Stromal cell of bone marrow (primary cell): Measurements from ENCODE around the gene CALHM4.
A peak's percentile ranks its signal among the peaks of the same experiment; 100 is the strongest.

ENCODE experiments used
- DNase-seq: peaks from one replicate; pipeline ENCODE4 v3.0.0-alpha.2; 2012; ENCODE audit warnings: low read depth

The CALHM4 gene

GRCh38 chr6:116542426-116542825, 11.1 kb upstream of the CALHM4 start:
- no peak for DNase-seq

- DNase-seq, result no peak
Measured at GRCh38 chr6:116543149-116543548, 10.4 kb upstream of the CALHM4 start.

- no peak for DNase-seq
Measured at GRCh38 chr6:116545651-116546050, 7.9 kb upstream of the CALHM4 start, which contains the start of gene TRAPPC3L. TRAPPC3L (minus strand) TSS chr6:116545684; CDS start chr6:116545514, 170 bp downstream.

- DNase-seq, result no peak
Measured at GRCh38 chr6:116547358-116547757, 6.2 kb upstream of the CALHM4 start.

- DNase-seq, result no peak
Measured at GRCh38 chr6:116550796-116551195, 2.8 kb upstream of the CALHM4 start.

- no peak for DNase-seq
Measured at GRCh38 chr6:116556065-116556464, 2.5 kb downstream of the CALHM4 start.

- DNase-seq, result no peak
Measured at GRCh38 chr6:116556814-116557415, 3.4 kb downstream of the CALHM4 start.

- peak; percentile 88 for DNase-seq
Measured at GRCh38 chr6:116557893-116558292, 4.3 kb downstream of the CALHM4 start.

- no peak for DNase-seq
Measured at GRCh38 chr6:116560130-116560529, 6.6 kb downstream of the CALHM4 start.

GRCh38 chr6:116561377-116562018, 7.9 kb downstream of the CALHM4 start:
- peak; percentile 57 for DNase-seq

- no peak for DNase-seq
Measured at GRCh38 chr6:116562019-116562403, 8.5 kb downstream of the CALHM4 start.

GRCh38 chr6:116562614-116563013, 9.1 kb downstream of the CALHM4 start:
- DNase-seq, result no peak

GRCh38 chr6:116563830-116564229, 10.3 kb downstream of the CALHM4 start:
- DNase-seq, result no peak

- no peak for DNase-seq
Measured at GRCh38 chr6:116564311-116564710, 10.8 kb downstream of the CALHM4 start.

GRCh38 chr6:116564921-116565872, 11.6 kb downstream of the CALHM4 start:
- no peak for DNase-seq

- DNase-seq, result no peak
Measured at GRCh38 chr6:116568111-116568510, 14.6 kb downstream of the CALHM4 start.

- no peak for DNase-seq
Measured at GRCh38 chr6:116568821-116569755, 15.5 kb downstream of the CALHM4 start.

- peak; percentile 99 for DNase-seq
Measured at GRCh38 chr6:116570856-116571682, 17.5 kb downstream of the CALHM4 start, which contains the start of gene RWDD1. RWDD1 (plus strand) TSS chr6:116571504; CDS start chr6:116571583, 79 bp downstream.

GRCh38 chr6:116571683-116572000, 18.1 kb downstream of the CALHM4 start:
- DNase-seq, result no peak

- no peak for DNase-seq
Measured at GRCh38 chr6:116572162-116572561, 18.6 kb downstream of the CALHM4 start.

GRCh38 chr6:116575227-116575626, 21.7 kb downstream of the CALHM4 start:
- no peak for DNase-seq
